Endothelial cell of umbilical vein (primary cell): Measurements from ENCODE around the gene TLR6. TPM values are rescaled to one million over a fixed set of nuclear protein-coding genes. Genes with fewer than 3 reads are reported as not detected.

Experiments used
- BruUV-seq: library from RNA; stranded (reverse); fragments of 400-500 nt; replicated peaks from 2 replicates; lab custom pipeline; 2021; lab: Mats Ljungman, UMichigan
- CTCF ChIA-PET: fragments of 300-600, 350-600 bp; sonication (Branson Sonifier 250); formaldehyde crosslinking; loops from one replicate; lab custom pipeline; 2021; ENCODE audit warnings: antibody characterized with exemption, inconsistent platforms; lab: Charles Lee
- POLR2A ChIA-PET: fragments of 300-600, 350-600 bp; sonication (Branson Sonifier 250); formaldehyde crosslinking; loops from one replicate; lab custom pipeline; 2021; ENCODE audit warnings: antibody characterized with exemption, inconsistent platforms; lab: Charles Lee
- DNase-seq: peaks from one replicate; pipeline ENCODE4 v3.0.0-alpha.2; 2011; ENCODE audit warnings: low read depth, low spot score
- FAIRE-seq: peaks from 2 replicates; lab custom pipeline; 2011; peaks lifted over from hg19 to GRCh38; lab: Jason Lieb, UNC
- H2AFZ ChIP-seq: 2 replicates; pipeline ENCODE4 v1.6.0; 2012; ENCODE audit warnings: low read depth, low read length, control low read depth, inconsistent platforms
- H3K27ac ChIP-seq: 2 replicates; pipeline ENCODE4 v1.5.1; 2011; ENCODE audit warnings: low read depth, mild to moderate bottlenecking, control low read depth, low read length, moderate library complexity; ENCODE audit not compliant: insufficient read depth
- H3K27me3 ChIP-seq, 2 experiments: 2 replicates each; pipeline versions ENCODE4 v1.6.0 to v1.6.1; 2011; ENCODE audit warnings: low read length in 2 of 2, mixed read lengths in 1 of 2; ENCODE audit not compliant: control insufficient read depth in 2 of 2, insufficient read depth in 2 of 2
- H3K36me3 ChIP-seq, 2 experiments: 2 replicates in 1 of 2; 3 replicates in 1 of 2; pipeline ENCODE4 v1.5.1; 2011; ENCODE audit warnings: low read length in 2 of 2, mild to moderate bottlenecking in 1 of 2, moderate library complexity in 1 of 2; ENCODE audit not compliant: control insufficient read depth in 2 of 2, insufficient read depth in 2 of 2; ENCODE audit errors: extremely low read depth in 1 of 2
- H3K4me1 ChIP-seq: 3 replicates; pipeline ENCODE4 v1.5.1; 2011; ENCODE audit warnings: mild to moderate bottlenecking, low read length; ENCODE audit not compliant: control insufficient read depth, insufficient read depth; ENCODE audit errors: extremely low read depth
- H3K4me2 ChIP-seq: 2 replicates; pipeline ENCODE4 v1.6.1; 2011; ENCODE audit warnings: low read length, control low read depth, mixed read lengths; ENCODE audit not compliant: insufficient read depth
- H3K4me3 ChIP-seq, 3 experiments: fragments of 200-600 bp in 1 of 3; sonication (generic), shearing (Covaris generic) in 1 of 3; replicated peaks in 1 of 3; 2 replicates each; pipeline ENCODE4 v1.5.1; 2011 to 2016; ENCODE audit warnings: control low read depth in 3 of 3, low read length in 3 of 3, mild to moderate bottlenecking in 2 of 3, inconsistent platforms in 1 of 3, low read depth in 1 of 3, moderate library complexity in 1 of 3; ENCODE audit not compliant: insufficient read depth in 1 of 3
- H3K79me2 ChIP-seq: 2 replicates; pipeline ENCODE4 v1.6.0; 2012; ENCODE audit warnings: low read length, inconsistent platforms; ENCODE audit not compliant: control insufficient read depth, insufficient read depth
- H3K9ac ChIP-seq: replicated peaks from 2 replicates; pipeline ENCODE3; 2011; ENCODE audit warnings: low read length, control low read depth; ENCODE audit not compliant: insufficient read depth; ENCODE audit errors: extremely low read depth
- H3K9me1 ChIP-seq: replicated peaks from 3 replicates; pipeline ENCODE4 v1.6.0; 2011; ENCODE audit warnings: mild to moderate bottlenecking, low read length; ENCODE audit not compliant: control insufficient read depth, insufficient read depth; ENCODE audit errors: extremely low read depth
- H3K9me3 ChIP-seq: replicated peaks from 2 replicates; pipeline ENCODE4 v1.5.1; 2012; ENCODE audit warnings: low read length, inconsistent platforms; ENCODE audit not compliant: control insufficient read depth, insufficient read depth
- H4K20me1 ChIP-seq: replicated peaks from 2 replicates; pipeline ENCODE3; 2011; ENCODE audit warnings: mild to moderate bottlenecking, low read length; ENCODE audit not compliant: control insufficient read depth, insufficient read depth; ENCODE audit errors: extremely low read depth
- EZH2 ChIP-seq: IDR thresholded peaks from 2 replicates; pipeline ENCODE4 v1.6.1; 2012; ENCODE audit warnings: borderline replicate concordance, low read depth, mild to moderate bottlenecking, moderate library complexity, low read length, inconsistent platforms; ENCODE audit not compliant: severe bottlenecking
- GATA2 ChIP-seq: IDR thresholded peaks from 2 replicates; pipeline ENCODE4 v1.7.0; 2011; ENCODE audit warnings: low read depth, mild to moderate bottlenecking, moderate library complexity, mixed read lengths, low read length; ENCODE audit not compliant: insufficient read length, insufficient read depth
- JUN ChIP-seq: IDR thresholded peaks from 2 replicates; pipeline ENCODE4 v1.6.1; 2011; ENCODE audit warnings: borderline replicate concordance, low read depth; ENCODE audit not compliant: insufficient read length, insufficient read depth
- MYC ChIP-seq: IDR thresholded peaks from one replicate; pipeline ENCODE4 v1.6.1; 2011; ENCODE audit warnings: mild to moderate bottlenecking, low read depth, low read length
- POLR2AphosphoS5 ChIP-seq: IDR thresholded peaks from 2 replicates; pipeline ENCODE4 v1.6.1; 2012; ENCODE audit warnings: low read depth, mild to moderate bottlenecking, control low read depth, low read length, moderate library complexity; ENCODE audit not compliant: insufficient read depth
- dilution Hi-C: fragments of 300-500 bp; cut with MboI; formaldehyde crosslinking; loops from one replicate; pipeline ENCODE4 v1.15.0; 2019; ENCODE audit warnings: low sequenced_read_pairs; ENCODE audit not compliant: extremely low pct_ligation_motif_present
- intact Hi-C: fragments of 100-400 bp; cut with micrococcal nuclease; formaldehyde crosslinking; loops from one replicate; pipeline ENCODE4 v1.10.0; 2022
- polyA plus RNA-seq, 4 experiments: library from polyadenylated mRNA; depleted of rRNA in 3 of 4; stranded (reverse) in 3 of 4; unstranded in 1 of 4; fragments of >200 nt; gene quantifications; 2 replicates each; pipeline versions ENCODE4 v1.2.1 to v1.2.3, GENCODE V29; 2011 to 2012; ENCODE audit warnings: missing spikeins in 1 of 4
- total RNA-seq: library from RNA; stranded (reverse); gene quantifications from 2 replicates; pipeline ENCODE4 v1.2.3, GENCODE V29; 2021
- TF ChIP-seq, protein P1 (sequence below): IDR thresholded peaks from 2 replicates; pipeline ENCODE4 v1.6.1; 2011; ENCODE audit not compliant: insufficient read depth, insufficient read length
- TF ChIP-seq, protein P2 (sequence below), 2 donors: IDR thresholded peaks; 1 replicate in 1 of 2; 2 replicates in 1 of 2; pipeline ENCODE4 v1.5.1; 2011; ENCODE audit warnings: low read length in 2 of 2, mild to moderate bottlenecking in 2 of 2, moderate library complexity in 2 of 2, control low read depth in 1 of 2, inconsistent platforms in 1 of 2, low read depth in 1 of 2; ENCODE audit not compliant: insufficient read depth in 1 of 2; ENCODE audit errors: extremely low read depth in 1 of 2

The TLR6 gene
- total and polyA plus RNA-seq, 2 donors (not counting 3 experiments of a cell fraction or from before 2014, with no cell fraction given): 0.19 to 1.7 TPM

GRCh38 chr4:38842994-38843393 lies 13.6 kb downstream of the TLR6 start:
- FAIRE-seq: no peak
- Histone ChIP-seq H3K27me3 (peaks cover 5% of the 10 kb centered on the region in 2 experiments), H3K4me1 (peaks cover 3% of the 10 kb centered on the region), H3K79me2 (no peaks in the 10 kb centered on the region), H3K36me3 (no peaks in the 10 kb centered on the region), H4K20me1 (no peaks in the 10 kb centered on the region), H3K9me1 (no peaks in the 10 kb centered on the region), H3K27ac (no peak overlapping the region), H2AFZ (no peak overlapping the region), H3K4me3 (no peak overlapping the region), H3K9ac (no peak overlapping the region), H3K4me2 (no peak overlapping the region), H3K9me3 (no peaks in the 10 kb centered on the region)
- no peak for DNase-seq
- TF ChIP-seq GATA2: no peak
- no peak for TF ChIP-seq POLR2AphosphoS5
- TF ChIP-seq, protein P1, sequence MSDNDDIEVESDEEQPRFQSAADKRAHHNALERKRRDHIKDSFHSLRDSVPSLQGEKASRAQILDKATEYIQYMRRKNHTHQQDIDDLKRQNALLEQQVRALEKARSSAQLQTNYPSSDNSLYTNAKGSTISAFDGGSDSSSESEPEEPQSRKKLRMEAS: no peak
- no peak for TF ChIP-seq EZH2
- TF ChIP-seq JUN: no peak
- TF ChIP-seq MYC: no peak
- TF ChIP-seq, protein P2, sequence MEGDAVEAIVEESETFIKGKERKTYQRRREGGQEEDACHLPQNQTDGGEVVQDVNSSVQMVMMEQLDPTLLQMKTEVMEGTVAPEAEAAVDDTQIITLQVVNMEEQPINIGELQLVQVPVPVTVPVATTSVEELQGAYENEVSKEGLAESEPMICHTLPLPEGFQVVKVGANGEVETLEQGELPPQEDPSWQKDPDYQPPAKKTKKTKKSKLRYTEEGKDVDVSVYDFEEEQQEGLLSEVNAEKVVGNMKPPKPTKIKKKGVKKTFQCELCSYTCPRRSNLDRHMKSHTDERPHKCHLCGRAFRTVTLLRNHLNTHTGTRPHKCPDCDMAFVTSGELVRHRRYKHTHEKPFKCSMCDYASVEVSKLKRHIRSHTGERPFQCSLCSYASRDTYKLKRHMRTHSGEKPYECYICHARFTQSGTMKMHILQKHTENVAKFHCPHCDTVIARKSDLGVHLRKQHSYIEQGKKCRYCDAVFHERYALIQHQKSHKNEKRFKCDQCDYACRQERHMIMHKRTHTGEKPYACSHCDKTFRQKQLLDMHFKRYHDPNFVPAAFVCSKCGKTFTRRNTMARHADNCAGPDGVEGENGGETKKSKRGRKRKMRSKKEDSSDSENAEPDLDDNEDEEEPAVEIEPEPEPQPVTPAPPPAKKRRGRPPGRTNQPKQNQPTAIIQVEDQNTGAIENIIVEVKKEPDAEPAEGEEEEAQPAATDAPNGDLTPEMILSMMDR (IDR thresholded peaks at IDR 0.05; ENCODE audit: extremely low read depth in 1 of 2, insufficient read depth in 1 of 2, low read depth in 1 of 2, low read length in 2 of 2): no peak
- BruUV-seq: no TSS peak
- dilution Hi-C loops: no loop called here
- ChIA-PET CTCF (interaction anchor here (1.0 to 1.2 kb wide), 3 partner anchors 18 to 84 kb away, joined by 3 to 4 read pairs (median 3); partner anchors contain the start of gene TLR10), POLR2A (no interaction called here)
- intact Hi-C loops: no loop called here
